ENCODE data around the gene WWOX. TPM values are rescaled to one million over a fixed set of nuclear protein-coding genes. Genes with fewer than 3 reads are reported as not detected.

WWOX gene
- total and polyA plus RNA-seq, 2 of the 4 experiments (the other 2 are of a cell fraction), result 2.7 to 5.4 TPM

GRCh38 chr16:78633551-78633950, 534.1 kb downstream of the WWOX start:
- intact Hi-C loops (cut with micrococcal nuclease) (no loop called here), dilution Hi-C loops (cut with HindIII; ENCODE audit: low sequenced_read_pairs, unreplicated experiment) (no loop called here), in situ Hi-C loops (cut with MboI; ENCODE audit: low sequenced_read_pairs) (no loop called here)
- no TSS peak for BruUV-seq (replicated peaks)
- H4K8ac ChIP-seq (ENCODE audit: low read depth in 2 of 2, low read length in 2 of 2), result no peak overlapping the region
- H3K9me3 ChIP-seq (ENCODE audit: control insufficient read depth, insufficient read depth, low read length), result peaks cover 35% of the 10 kb centered on the region
- H2AFZ ChIP-seq (replicated peaks; ENCODE audit: low read length, poor library complexity), result no peak overlapping the region
- H2BK5ac ChIP-seq (ENCODE audit: low read depth, low read length, poor library complexity, severe bottlenecking), result no peak overlapping the region
- no peak overlapping the region for H3K56ac ChIP-seq (ENCODE audit: extremely low read depth, insufficient read depth, low read length)
- 0% methylated on average over 1 of the region's 12 CpGs; no CpG with 5 or more reads in 1 of the 2 experiments for WGBS, 2 experiments (ENCODE audit: extremely low coverage in 2 of 2, insufficient read length in 1 of 2)
- ChIA-PET POLR2A (ENCODE audit: unreplicated experiment) (no interaction called here), CTCF (no interaction called here)
- no peak overlapping the region for H3K18ac ChIP-seq (ENCODE audit: low read depth, low read length)
- no peaks in the 10 kb centered on the region for H3K36me3 ChIP-seq (ENCODE audit: control insufficient read depth, insufficient read depth, low read length)
- no peak for DNase-seq
- no peak overlapping the region for H2BK120ac ChIP-seq (ENCODE audit: low read depth, low read length)
- no peak overlapping the region for H3K14ac ChIP-seq (replicated peaks; ENCODE audit: low read depth, low read length)
- ATAC-seq (ENCODE audit: low read depth), result no peak
- H3K27ac ChIP-seq (ENCODE audit: insufficient read depth, low read length), result no peak overlapping the region
- no peak for TF ChIP-seq RAD21 (IDR thresholded peaks at IDR 0.05; ENCODE audit: low read length)
- TF ChIP-seq CEBPB (IDR thresholded peaks at IDR 0.05; ENCODE audit: low read depth, low read length), result no peak
- no peak for TF ChIP-seq SMC3 (IDR thresholded peaks at IDR 0.05; ENCODE audit: low read depth, low read length)
- no peak for TF ChIP-seq MXI1 (IDR thresholded peaks at IDR 0.05; ENCODE audit: borderline replicate concordance, low read depth, low read length)
- TF ChIP-seq, protein P1, sequence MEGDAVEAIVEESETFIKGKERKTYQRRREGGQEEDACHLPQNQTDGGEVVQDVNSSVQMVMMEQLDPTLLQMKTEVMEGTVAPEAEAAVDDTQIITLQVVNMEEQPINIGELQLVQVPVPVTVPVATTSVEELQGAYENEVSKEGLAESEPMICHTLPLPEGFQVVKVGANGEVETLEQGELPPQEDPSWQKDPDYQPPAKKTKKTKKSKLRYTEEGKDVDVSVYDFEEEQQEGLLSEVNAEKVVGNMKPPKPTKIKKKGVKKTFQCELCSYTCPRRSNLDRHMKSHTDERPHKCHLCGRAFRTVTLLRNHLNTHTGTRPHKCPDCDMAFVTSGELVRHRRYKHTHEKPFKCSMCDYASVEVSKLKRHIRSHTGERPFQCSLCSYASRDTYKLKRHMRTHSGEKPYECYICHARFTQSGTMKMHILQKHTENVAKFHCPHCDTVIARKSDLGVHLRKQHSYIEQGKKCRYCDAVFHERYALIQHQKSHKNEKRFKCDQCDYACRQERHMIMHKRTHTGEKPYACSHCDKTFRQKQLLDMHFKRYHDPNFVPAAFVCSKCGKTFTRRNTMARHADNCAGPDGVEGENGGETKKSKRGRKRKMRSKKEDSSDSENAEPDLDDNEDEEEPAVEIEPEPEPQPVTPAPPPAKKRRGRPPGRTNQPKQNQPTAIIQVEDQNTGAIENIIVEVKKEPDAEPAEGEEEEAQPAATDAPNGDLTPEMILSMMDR (conservative IDR thresholded peaks at IDR 0.05; ENCODE audit: low read depth, low read length), result no peak
- no peak for TF ChIP-seq RFX5 (IDR thresholded peaks at IDR 0.05; ENCODE audit: low read depth, low read length)
- TF ChIP-seq FOS (IDR thresholded peaks at IDR 0.05; ENCODE audit: low read depth, low read length), result no peak
- no peak for TF ChIP-seq NFE2L2 (IDR thresholded peaks at IDR 0.05; ENCODE audit: low read depth, low read length)
- TF ChIP-seq POLR2A (IDR thresholded peaks at IDR 0.05; ENCODE audit: low read depth, low read length), result no peak
- TF ChIP-seq, protein P2, sequence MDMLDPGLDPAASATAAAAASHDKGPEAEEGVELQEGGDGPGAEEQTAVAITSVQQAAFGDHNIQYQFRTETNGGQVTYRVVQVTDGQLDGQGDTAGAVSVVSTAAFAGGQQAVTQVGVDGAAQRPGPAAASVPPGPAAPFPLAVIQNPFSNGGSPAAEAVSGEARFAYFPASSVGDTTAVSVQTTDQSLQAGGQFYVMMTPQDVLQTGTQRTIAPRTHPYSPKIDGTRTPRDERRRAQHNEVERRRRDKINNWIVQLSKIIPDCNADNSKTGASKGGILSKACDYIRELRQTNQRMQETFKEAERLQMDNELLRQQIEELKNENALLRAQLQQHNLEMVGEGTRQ (IDR thresholded peaks at IDR 0.05; ENCODE audit: low read depth, low read length), result no peak
- TF ChIP-seq MAZ (IDR thresholded peaks at IDR 0.05; ENCODE audit: borderline replicate concordance, low read depth, low read length), result no peak
- TF ChIP-seq BHLHE40 (IDR thresholded peaks at IDR 0.05; ENCODE audit: low read depth, low read length), result no peak
- TF ChIP-seq RCOR1 (IDR thresholded peaks at IDR 0.05; ENCODE audit: insufficient replicate concordance, low read length), result no peak
- no peak for TF ChIP-seq MAFK (IDR thresholded peaks at IDR 0.05; ENCODE audit: low read depth, low read length)
- no peak for TF ChIP-seq CHD1 (IDR thresholded peaks at IDR 0.05; ENCODE audit: low read depth, low read length)
- TF ChIP-seq, protein P3, sequence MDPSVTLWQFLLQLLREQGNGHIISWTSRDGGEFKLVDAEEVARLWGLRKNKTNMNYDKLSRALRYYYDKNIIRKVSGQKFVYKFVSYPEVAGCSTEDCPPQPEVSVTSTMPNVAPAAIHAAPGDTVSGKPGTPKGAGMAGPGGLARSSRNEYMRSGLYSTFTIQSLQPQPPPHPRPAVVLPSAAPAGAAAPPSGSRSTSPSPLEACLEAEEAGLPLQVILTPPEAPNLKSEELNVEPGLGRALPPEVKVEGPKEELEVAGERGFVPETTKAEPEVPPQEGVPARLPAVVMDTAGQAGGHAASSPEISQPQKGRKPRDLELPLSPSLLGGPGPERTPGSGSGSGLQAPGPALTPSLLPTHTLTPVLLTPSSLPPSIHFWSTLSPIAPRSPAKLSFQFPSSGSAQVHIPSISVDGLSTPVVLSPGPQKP (IDR thresholded peaks at IDR 0.05; ENCODE audit: borderline replicate concordance, low read depth, low read length), result no peak
- no peak overlapping the region for H2BK20ac ChIP-seq (ENCODE audit: low read depth, low read length)
- no peak overlapping the region for H2AK5ac ChIP-seq (ENCODE audit: low read depth, low read length)
- H3K9me1 ChIP-seq (ENCODE audit: insufficient read depth, low read length), result no peaks in the 10 kb centered on the region
- H3K4me2 ChIP-seq (ENCODE audit: low read depth, low read length), result no peak overlapping the region
- H4K5ac ChIP-seq (ENCODE audit: low read depth, low read length), result no peak overlapping the region
- H3K4ac ChIP-seq (ENCODE audit: low read depth, low read length), result no peak overlapping the region
- no peak overlapping the region for H3K4me3 ChIP-seq (ENCODE audit: insufficient read depth, low read depth, low read length)
- no peaks in the 10 kb centered on the region for H3K79me1 ChIP-seq (ENCODE audit: low read depth in 1 of 2, low read length in 2 of 2)
- no peak overlapping the region for H3K23ac ChIP-seq (ENCODE audit: low read depth, low read length)
- no peaks in the 10 kb centered on the region for H3K4me1 ChIP-seq (ENCODE audit: control insufficient read depth, insufficient read depth, low read length)
- H4K20me1 ChIP-seq (ENCODE audit: insufficient read depth, low read length), result no peaks in the 10 kb centered on the region
- no peak overlapping the region for H4K91ac ChIP-seq (ENCODE audit: insufficient read depth, low read depth, low read length)
- H2BK15ac ChIP-seq (ENCODE audit: low read depth, low read length), result no peak overlapping the region
- H2AK9ac ChIP-seq (replicated peaks; ENCODE audit: low read depth, low read length, poor library complexity), result no peak overlapping the region
- H3K9ac ChIP-seq (ENCODE audit: low read depth, low read length), result no peak overlapping the region
- H3K27me3 ChIP-seq (ENCODE audit: control insufficient read depth, insufficient read depth, low read length), result no peaks in the 10 kb centered on the region
